MCF 10A (cell line): ENCODE data around the gene DOCK9. TPM values are rescaled to one million over a fixed set of nuclear protein-coding genes. Genes with fewer than 3 reads are reported as not detected.
A peak's percentile ranks its signal among the peaks of the same experiment; 100 is the strongest.

Source experiments
- BruUV-seq: library from RNA; stranded (reverse); fragments of 400-500 nt; replicated peaks from 2 replicates; lab custom pipeline; 2021; lab: Mats Ljungman, UMichigan
- CTCF ChIA-PET: fragments of 300-600 bp; sonication (Branson Sonifier 250); formaldehyde crosslinking; extraction: SDS; loops from one replicate; lab custom pipeline; 2021; ENCODE audit warnings: antibody characterized with exemption, inconsistent platforms; lab: Yijun Ruan, JAX
- POLR2A ChIA-PET: fragments of 300-600, 350-650 bp; sonication (Branson Sonifier 250); formaldehyde crosslinking; extraction: SDS; loops from one replicate; lab custom pipeline; 2020; ENCODE audit warnings: antibody characterized with exemption, inconsistent platforms; lab: Yijun Ruan, JAX
- DNase-seq: peaks from one replicate; pipeline ENCODE4 v3.0.0-alpha.2; 2018; ENCODE audit not compliant: unreplicated experiment
- H3K27ac Mint-ChIP-seq: one replicate; pipeline ENCODE4 v1.8.0; 2022; ENCODE audit warnings: mild to moderate bottlenecking, low read depth, mixed read lengths; ENCODE audit not compliant: unreplicated experiment
- H3K27me3 Mint-ChIP-seq: one replicate; pipeline ENCODE4 v1.8.0; 2022; ENCODE audit warnings: mixed read lengths; ENCODE audit not compliant: insufficient read depth, unreplicated experiment
- H3K36me3 Mint-ChIP-seq: one replicate; pipeline ENCODE4 v1.8.0; 2022; ENCODE audit warnings: mild to moderate bottlenecking, moderate library complexity, mixed read lengths; ENCODE audit not compliant: insufficient read depth, unreplicated experiment
- H3K4me1 Mint-ChIP-seq: one replicate; pipeline ENCODE4 v1.8.0; 2022; ENCODE audit warnings: mixed read lengths; ENCODE audit not compliant: insufficient read depth, unreplicated experiment
- H3K4me3 Mint-ChIP-seq: one replicate; pipeline ENCODE4 v1.8.0; 2022; ENCODE audit warnings: mild to moderate bottlenecking, moderate library complexity, mixed read lengths; ENCODE audit not compliant: unreplicated experiment
- H3K9me3 Mint-ChIP-seq: one replicate; pipeline ENCODE4 v1.8.0; 2022; ENCODE audit warnings: mixed read lengths; ENCODE audit not compliant: unreplicated experiment
- CTCF ChIP-seq: fragments of 200-600 bp; IDR thresholded peaks from one replicate; pipeline ENCODE4 v1.8.0; 2022; ENCODE audit warnings: antibody characterized with exemption, mild to moderate bottlenecking; ENCODE audit not compliant: unreplicated experiment
- intact Hi-C: fragments of 100-400 bp; cut with micrococcal nuclease; formaldehyde crosslinking; loops from 2 replicates; pipeline ENCODE4 v1.14.1; 2022
- total RNA-seq: library from RNA; stranded (reverse); gene quantifications from 2 replicates; pipeline ENCODE4 v1.2.3, GENCODE V29; 2022

DOCK9 gene
- total RNA-seq, 1 experiment from 2014 or later, result 77.0 TPM

- H3K27ac Mint-ChIP-seq, result no peak overlapping the region
- no peaks in the 10 kb centered on the region for H3K27me3 Mint-ChIP-seq
- no peaks in the 10 kb centered on the region for H3K4me1 Mint-ChIP-seq
- no TSS peak for BruUV-seq
- POLR2A ChIA-PET, result no interaction called here
- no peaks in the 10 kb centered on the region for H3K36me3 Mint-ChIP-seq
- no peaks in the 10 kb centered on the region for H3K9me3 Mint-ChIP-seq
- TF ChIP-seq CTCF, result no peak
- no peak overlapping the region for H3K4me3 Mint-ChIP-seq
- DNase-seq, result no peak
- CTCF ChIA-PET, result no interaction called here
- intact Hi-C loops, result no loop called here
Observed at GRCh38 chr13:98769736-98770135, 208.1 kb downstream of the DOCK9 start.

GRCh38 chr13:98768522-98768921 lies 209.3 kb downstream of the DOCK9 start:
- ChIA-PET POLR2A (no interaction called here), CTCF (interaction anchor here (0.7 kb wide), 1 partner anchor 662 kb away, joined by 3 read pairs; no protein-coding TSS in a partner anchor)
- Mint-ChIP-seq H3K4me1 (no peaks in the 10 kb centered on the region), H3K36me3 (no peaks in the 10 kb centered on the region), H3K27me3 (no peaks in the 10 kb centered on the region), H3K9me3 (no peaks in the 10 kb centered on the region), H3K27ac (no peak overlapping the region), H3K4me3 (no peak overlapping the region)
- intact Hi-C loops, result no loop called here
- BruUV-seq, result no TSS peak
- no peak for TF ChIP-seq CTCF
- DNase-seq, result peak; percentile 21

- intact Hi-C loops, result no loop called here
Observed at GRCh38 chr13:98766697-98767096, 211.2 kb downstream of the DOCK9 start.

GRCh38 chr13:98765996-98766519 lies 211.8 kb downstream of the DOCK9 start:
- ChIA-PET CTCF (interaction anchor here (0.6 to 1.0 kb wide), 2 partner anchors 43 to 76 kb away, joined by 3 read pairs; no protein-coding TSS in a partner anchor), POLR2A (interaction anchor here (0.6 to 0.7 kb wide), 2 partner anchors 8 to 1544 kb away, joined by 3 read pairs; partner anchors contain the start of gene MBNL2)
- Mint-ChIP-seq H3K27me3 (no peaks in the 10 kb centered on the region), H3K4me3 (no peak overlapping the region), H3K4me1 (peaks cover 8% of the 10 kb centered on the region), H3K9me3 (no peaks in the 10 kb centered on the region), H3K27ac (no peak overlapping the region), H3K36me3 (no peaks in the 10 kb centered on the region)
- TF ChIP-seq CTCF, result no peak
- intact Hi-C loops, result no loop called here
- no TSS peak for BruUV-seq
- no peak for DNase-seq

More at GRCh38 chr13:98766697-98767096, 211.2 kb downstream of the DOCK9 start:
- no peaks in the 10 kb centered on the region for H3K36me3 Mint-ChIP-seq
- H3K27me3 Mint-ChIP-seq, result no peaks in the 10 kb centered on the region
- POLR2A ChIA-PET, result interaction anchor here (0.6 to 0.7 kb wide), 2 partner anchors 9 to 1544 kb away, joined by 3 read pairs; partner anchors contain the start of gene MBNL2
- no peak for TF ChIP-seq CTCF
- no peak overlapping the region for H3K4me3 Mint-ChIP-seq
- no peak overlapping the region for H3K27ac Mint-ChIP-seq
- no peaks in the 10 kb centered on the region for H3K9me3 Mint-ChIP-seq
- no TSS peak for BruUV-seq
- CTCF ChIA-PET, result no interaction called here
- no peak for DNase-seq
- H3K4me1 Mint-ChIP-seq, result peaks cover 2% of the 10 kb centered on the region
